HCT116 (cell line): ENCODE measurements around the gene OR6M1. TPM values are rescaled to one million over a fixed set of nuclear protein-coding genes. Genes with fewer than 3 reads are reported as not detected.

Source experiments
- ATAC-seq: fragments of 200-7000 bp; cut with Tn5 transposase; 2 replicates; pipeline ENCODE4 v1.9.1; 2020; ENCODE audit warnings: mild to moderate bottlenecking, moderate library complexity
- BruUV-seq: library from RNA; stranded (reverse); fragments of 400-500 nt; replicated peaks from 2 replicates; lab custom pipeline; 2021; lab: Mats Ljungman, UMichigan
- CTCF ChIA-PET: fragments of 300-600 bp; sonication (Branson Sonifier 250); formaldehyde crosslinking; loops from one replicate; lab custom pipeline; 2021; ENCODE audit warnings: antibody characterized with exemption; lab: Charles Lee
- POLR2A ChIA-PET: fragments of 300-600, 350-600 bp; sonication (Branson Sonifier 250); formaldehyde crosslinking; loops from one replicate; lab custom pipeline; 2021; ENCODE audit warnings: antibody characterized with exemption; lab: Charles Lee
- RAD21 ChIA-PET, 2 experiments: fragments of 300-600 bp; sonication (Branson Sonifier 250); formaldehyde crosslinking; loops; one replicate each; lab custom pipeline; 2023; ENCODE audit warnings: low total read pairs in 2 of 2; ENCODE audit not compliant: uncharacterized antibody in 2 of 2, unreplicated experiment in 2 of 2, low non-redundant PET in 1 of 2; lab: Charles Lee
- DNase-seq: peaks from one replicate; pipeline ENCODE4 v3.0.0-alpha.2; 2010; ENCODE audit warnings: low read depth, low spot score
- H2AFZ ChIP-seq: fragments of 200-600 bp; shearing (Covaris generic), sonication (generic); 2 replicates; pipeline ENCODE4 v1.6.1; 2017; ENCODE audit warnings: low read depth, mixed run types, mixed read lengths, antibody characterized with exemption, low read length; ENCODE audit not compliant: poor library complexity, severe bottlenecking
- H3K27ac ChIP-seq: 2 replicates; pipeline ENCODE4 v1.5.1; 2012; ENCODE audit warnings: low read depth, low read length
- H3K27me3 ChIP-seq: fragments of 200-600 bp; sonication (generic); 2 replicates; pipeline ENCODE4 v1.6.1; 2016; ENCODE audit warnings: mixed run types, low read length, mixed read lengths; ENCODE audit not compliant: insufficient read depth
- H3K36me3 ChIP-seq, 2 experiments: fragments of 200-500 bp in 1 of 2; fragments of 200-600 bp in 1 of 2; sonication (Bioruptor generic) in 1 of 2; sonication (generic) in 1 of 2; 2 replicates each; pipeline versions ENCODE4 v1.5.1 to v1.6.1; 2014 to 2016; ENCODE audit warnings: low read length in 2 of 2, inconsistent platforms in 1 of 2, mixed read lengths in 1 of 2, mixed run types in 1 of 2; ENCODE audit not compliant: insufficient read depth in 2 of 2, control insufficient read depth in 1 of 2
- H3K4me1 ChIP-seq, 2 experiments: fragments of 200-600 bp in 1 of 2; sonication (generic) in 1 of 2; 2 replicates each; pipeline versions ENCODE4 v1.5.1 to v1.6.1; 2012 to 2017; ENCODE audit warnings: low read length in 2 of 2, inconsistent platforms in 1 of 2, mild to moderate bottlenecking in 1 of 2, mixed read lengths in 1 of 2, mixed run types in 1 of 2, moderate library complexity in 1 of 2; ENCODE audit not compliant: insufficient read depth in 2 of 2, control insufficient read depth in 1 of 2
- H3K4me2 ChIP-seq: fragments of 200-600 bp; sonication (generic); 2 replicates; pipeline ENCODE4 v1.6.1; 2017; ENCODE audit warnings: mixed run types, low read length, mixed read lengths
- H3K4me3 ChIP-seq, 2 experiments: fragments of 200-600 bp in 1 of 2; sonication (generic) in 1 of 2; replicated peaks in 1 of 2; 2 replicates each; pipeline ENCODE4 v1.5.1; 2011 to 2016; ENCODE audit warnings: low read length in 2 of 2, control low read depth in 1 of 2, low read depth in 1 of 2, mild to moderate bottlenecking in 1 of 2, mixed read lengths in 1 of 2, mixed run types in 1 of 2
- H3K79me2 ChIP-seq: fragments of 200-600 bp; sonication (generic); 2 replicates; pipeline ENCODE4 v1.6.1; 2017; ENCODE audit warnings: mild to moderate bottlenecking, mixed run types, low read length, moderate library complexity, mixed read lengths; ENCODE audit not compliant: insufficient read depth
- H3K9ac ChIP-seq: fragments of 200-600 bp; sonication (generic); 2 replicates; pipeline ENCODE4 v1.6.1; 2016; ENCODE audit warnings: low read length, mixed read lengths
- H3K9me2 ChIP-seq: fragments of 200-600 bp; sonication (generic), shearing (Covaris generic); 2 replicates; pipeline ENCODE4 v1.6.1; 2017; ENCODE audit warnings: mixed run types, mild to moderate bottlenecking, moderate library complexity; ENCODE audit not compliant: insufficient read depth
- H3K9me3 ChIP-seq, 2 experiments: fragments of 200-500 bp in 1 of 2; fragments of 200-600 bp in 1 of 2; sonication (Bioruptor generic) in 1 of 2; sonication (generic) in 1 of 2; 2 replicates each; pipeline ENCODE4 v1.6.1; 2014 to 2017; ENCODE audit warnings: low read length in 2 of 2, mixed read lengths in 2 of 2, inconsistent platforms in 1 of 2, low read depth in 1 of 2, mild to moderate bottlenecking in 1 of 2, mixed run types in 1 of 2, moderate library complexity in 1 of 2; ENCODE audit not compliant: control insufficient read depth in 1 of 2, insufficient read depth in 1 of 2
- H4K20me1 ChIP-seq: fragments of 200-600 bp; sonication (generic), shearing (Covaris generic); 2 replicates; pipeline ENCODE4 v1.6.1; 2017; ENCODE audit warnings: mixed run types, mild to moderate bottlenecking, moderate library complexity; ENCODE audit not compliant: insufficient read depth
- CBX3 ChIP-seq: IDR thresholded peaks from 2 replicates; pipeline ENCODE4 v1.6.1; 2012; ENCODE audit warnings: low read depth
- EGR1 ChIP-seq: IDR thresholded peaks from 2 replicates; pipeline ENCODE4 v1.6.1; 2012; ENCODE audit warnings: low read depth
- EZH2 ChIP-seq: fragments of 200-600 bp; sonication (generic); IDR thresholded peaks from 2 replicates; pipeline ENCODE4 v1.6.1; 2017; ENCODE audit warnings: antibody characterized with exemption, mixed run types
- FOSL1 ChIP-seq: IDR thresholded peaks from 2 replicates; pipeline ENCODE4 v1.6.1; 2012; ENCODE audit warnings: low read depth
- POLR2A ChIP-seq: IDR thresholded peaks from 2 replicates; pipeline ENCODE4 v1.7.0; 2011; ENCODE audit warnings: borderline replicate concordance; ENCODE audit not compliant: insufficient read depth, insufficient read length; ENCODE audit errors: extremely low read depth
- POLR2AphosphoS5 ChIP-seq: IDR thresholded peaks from 2 replicates; pipeline ENCODE4 v1.6.1; 2011; ENCODE audit warnings: mild to moderate bottlenecking, low read depth, low read length, moderate library complexity
- RAD21 ChIP-seq: IDR thresholded peaks from 2 replicates; pipeline ENCODE4 v1.6.1; 2012; ENCODE audit warnings: low read depth, mild to moderate bottlenecking
- SIN3A ChIP-seq: IDR thresholded peaks from 2 replicates; pipeline ENCODE4 v1.6.1; 2012; ENCODE audit warnings: low read depth
- SP1 ChIP-seq: IDR thresholded peaks from 2 replicates; pipeline ENCODE4 v1.6.1; 2012; ENCODE audit warnings: low read depth
- SRF ChIP-seq: IDR thresholded peaks from 2 replicates; pipeline ENCODE4 v1.6.1; 2012; ENCODE audit warnings: low read depth
- ZBTB33 ChIP-seq: IDR thresholded peaks from 2 replicates; pipeline ENCODE4 v1.6.1; 2011; ENCODE audit warnings: mild to moderate bottlenecking, low read length, moderate library complexity; ENCODE audit not compliant: insufficient replicate concordance; ENCODE audit errors: extremely low read depth
- intact Hi-C: fragments of 100-400 bp; cut with micrococcal nuclease; formaldehyde crosslinking; loops from 2 replicates; pipeline ENCODE4 v1.10.0; 2022
- total RNA-seq: library from RNA; stranded (reverse); gene quantifications from one replicate; pipeline ENCODE4 v1.2.1, GENCODE V29; 2021; ENCODE audit not compliant: unreplicated experiment
- TF ChIP-seq, protein P1 (sequence below), 3 experiments: fragments of 200-600 bp in 1 of 3; sonication (generic) in 1 of 3; IDR thresholded peaks in 2 of 3; conservative IDR thresholded peaks in 1 of 3; 2 replicates each; pipeline ENCODE4 v1.5.1; 2012 to 2017; ENCODE audit warnings: low read depth in 2 of 3, low read length in 2 of 3, antibody characterized with exemption in 1 of 3, borderline replicate concordance in 1 of 3, control low read depth in 1 of 3, mild to moderate bottlenecking in 1 of 3, mixed read lengths in 1 of 3, mixed run types in 1 of 3, moderate library complexity in 1 of 3; ENCODE audit not compliant: insufficient read depth in 1 of 3
- TF ChIP-seq, protein P2 (sequence below): IDR thresholded peaks from 2 replicates; pipeline ENCODE4 v1.6.1; 2012

Gene OR6M1
- total RNA-seq, 1 experiment from 2014 or later: not detected

- TF ChIP-seq, protein P1, sequence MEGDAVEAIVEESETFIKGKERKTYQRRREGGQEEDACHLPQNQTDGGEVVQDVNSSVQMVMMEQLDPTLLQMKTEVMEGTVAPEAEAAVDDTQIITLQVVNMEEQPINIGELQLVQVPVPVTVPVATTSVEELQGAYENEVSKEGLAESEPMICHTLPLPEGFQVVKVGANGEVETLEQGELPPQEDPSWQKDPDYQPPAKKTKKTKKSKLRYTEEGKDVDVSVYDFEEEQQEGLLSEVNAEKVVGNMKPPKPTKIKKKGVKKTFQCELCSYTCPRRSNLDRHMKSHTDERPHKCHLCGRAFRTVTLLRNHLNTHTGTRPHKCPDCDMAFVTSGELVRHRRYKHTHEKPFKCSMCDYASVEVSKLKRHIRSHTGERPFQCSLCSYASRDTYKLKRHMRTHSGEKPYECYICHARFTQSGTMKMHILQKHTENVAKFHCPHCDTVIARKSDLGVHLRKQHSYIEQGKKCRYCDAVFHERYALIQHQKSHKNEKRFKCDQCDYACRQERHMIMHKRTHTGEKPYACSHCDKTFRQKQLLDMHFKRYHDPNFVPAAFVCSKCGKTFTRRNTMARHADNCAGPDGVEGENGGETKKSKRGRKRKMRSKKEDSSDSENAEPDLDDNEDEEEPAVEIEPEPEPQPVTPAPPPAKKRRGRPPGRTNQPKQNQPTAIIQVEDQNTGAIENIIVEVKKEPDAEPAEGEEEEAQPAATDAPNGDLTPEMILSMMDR (IDR thresholded peaks at IDR 0.05 in 2 of 3, conservative IDR thresholded peaks at IDR 0.05 in 1 of 3; ENCODE audit: borderline replicate concordance in 1 of 3, insufficient read depth in 1 of 3, low read depth in 2 of 3, low read length in 2 of 3): no peak
- TF ChIP-seq EGR1 (no peak), SRF (no peak), EZH2 (no peak), SIN3A (no peak), POLR2AphosphoS5 (no peak), SP1 (no peak)
- TF ChIP-seq, protein P2, sequence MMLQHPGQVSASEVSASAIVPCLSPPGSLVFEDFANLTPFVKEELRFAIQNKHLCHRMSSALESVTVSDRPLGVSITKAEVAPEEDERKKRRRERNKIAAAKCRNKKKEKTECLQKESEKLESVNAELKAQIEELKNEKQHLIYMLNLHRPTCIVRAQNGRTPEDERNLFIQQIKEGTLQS: no peak
Measured at GRCh38 chr11:123839131-123839530, 33.0 kb upstream of the OR6M1 start (continued).

DNA sequence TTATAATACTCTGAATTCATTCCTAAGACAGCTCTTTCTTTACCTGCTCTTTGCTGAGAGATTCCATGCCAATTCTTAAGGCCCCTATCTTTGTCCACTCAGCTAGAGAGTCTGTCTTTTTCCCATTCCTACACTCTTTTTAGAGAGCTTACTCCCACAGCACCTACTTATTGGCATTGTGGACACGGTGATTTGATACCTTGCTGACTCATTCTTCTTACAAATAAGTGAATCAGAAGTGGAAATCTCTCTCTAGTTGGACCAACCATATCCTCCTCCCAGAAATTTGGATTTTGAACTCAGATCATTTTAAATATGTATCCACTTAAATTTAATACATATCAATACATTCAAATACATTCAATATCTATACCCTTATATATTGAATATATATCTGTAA, 32.5 kb upstream of the OR6M1 start:
- Histone ChIP-seq H3K9me2 (no peaks in the 10 kb centered on the region), H3K9me3 (no peaks in the 10 kb centered on the region), H3K9ac (no peak overlapping the region), H3K4me3 (no peak overlapping the region), H3K27ac (no peak overlapping the region), H3K4me1 (no peaks in the 10 kb centered on the region), H3K27me3 (peaks cover 21% of the 10 kb centered on the region; the same call in 1 of the 2 replicates), H3K79me2 (no peaks in the 10 kb centered on the region), H3K36me3 (no peaks in the 10 kb centered on the region), H3K4me2 (no peak overlapping the region), H4K20me1 (no peaks in the 10 kb centered on the region), H2AFZ (no peak overlapping the region)
- ChIA-PET RAD21 (no interaction called here), CTCF (no interaction called here), POLR2A (no interaction called here)
- no peak for ATAC-seq
- no peak for TF ChIP-seq SRF
- TF ChIP-seq FOSL1: no peak
- TF ChIP-seq POLR2A: no peak
- TF ChIP-seq ZBTB33: no peak
- TF ChIP-seq RAD21: no peak
- TF ChIP-seq SP1: no peak
- no peak for TF ChIP-seq EGR1
- TF ChIP-seq CBX3: no peak
- DNase-seq: no peak
- no TSS peak for BruUV-seq
- intact Hi-C loops: no loop called here
